Transverse colon (tissue), 4 donors: Measurements from ENCODE around the gene POLR2E.

Experiments used
- CTCF ChIP-seq, 5 experiments: fragments of 200-600 bp in 3 of 5; fragments of 450-650 bp in 2 of 5; sonication (generic) in 3 of 5; IDR thresholded peaks; 1 replicate in 2 of 5; 2 replicates in 3 of 5; pipeline ENCODE4 v1.5.1; 2016 to 2017; ENCODE audit warnings: antibody characterized with exemption in 5 of 5, inconsistent platforms in 3 of 5, mild to moderate bottlenecking in 2 of 5, moderate library complexity in 1 of 5
- POLR2A ChIP-seq: fragments of 450-650 bp; IDR thresholded peaks from one replicate; pipeline ENCODE4 v1.6.1; 2016; ENCODE audit warnings: antibody characterized with exemption, mild to moderate bottlenecking, moderate library complexity
- POLR2AphosphoS5 ChIP-seq, 3 donors: sonication (generic); formaldehyde crosslinking; IDR thresholded peaks; one replicate each; pipeline ENCODE4 v1.6.1; 2016; ENCODE audit warnings: antibody characterized with exemption in 3 of 3

GRCh38 chr19:1068009-1069001 lies 26.9 kb downstream of the POLR2E start:
- TF ChIP-seq POLR2AphosphoS5 (IDR thresholded peaks at IDR 0.05) (no peak), POLR2A (no peak), CTCF (IDR thresholded peaks at IDR 0.05) (no peak)
